HG02884 (cell line): ENCODE results near the gene SSR2.
"Not testable (repeated sequence)": the region's sequence is repeated elsewhere in the genome, so short reads cannot be mapped to it uniquely, and the experiment has no call there.

Source experiments
- ATAC-seq: cut with Tn5 transposase; IDR thresholded peaks from one replicate; pipeline ENCODE4 v1.9.1; 2021; ENCODE audit warnings: mild to moderate bottlenecking, moderate library complexity; ENCODE audit not compliant: unreplicated experiment

Gene SSR2

DNA sequence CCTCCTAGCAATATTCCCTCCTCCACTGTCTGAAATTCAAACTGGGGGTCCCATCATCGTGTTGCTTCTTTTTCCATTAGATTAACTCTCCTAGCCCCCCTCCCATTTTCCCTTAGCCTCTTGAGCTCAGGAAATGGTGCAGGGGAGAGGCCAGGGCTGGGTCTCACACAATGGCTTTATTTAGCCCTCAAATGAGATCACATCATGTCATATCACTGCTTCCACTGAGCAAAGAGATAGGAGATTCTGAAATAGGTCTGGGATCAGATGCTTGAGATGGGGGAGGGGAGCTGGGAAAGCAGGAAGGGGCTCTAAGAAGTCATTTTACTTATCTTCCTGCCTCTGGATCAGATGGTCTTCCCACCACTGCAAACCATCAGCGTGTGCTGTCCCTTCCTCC, 24.6 kb downstream of the SSR2 start:
- no peak for ATAC-seq

- no peak for ATAC-seq
Measured at GRCh38 chr1:155993595-155993994, 27.2 kb downstream of the SSR2 start.

- ATAC-seq: no peak
Measured at GRCh38 chr1:155990005-155990739, 30.6 kb downstream of the SSR2 start.

GRCh38 chr1:155989242-155990004, 31.3 kb downstream of the SSR2 start:
- no peak for ATAC-seq

- not testable (repeated sequence) for ATAC-seq
Measured at GRCh38 chr1:155984903-155985645, 35.7 kb downstream of the SSR2 start.

DNA sequence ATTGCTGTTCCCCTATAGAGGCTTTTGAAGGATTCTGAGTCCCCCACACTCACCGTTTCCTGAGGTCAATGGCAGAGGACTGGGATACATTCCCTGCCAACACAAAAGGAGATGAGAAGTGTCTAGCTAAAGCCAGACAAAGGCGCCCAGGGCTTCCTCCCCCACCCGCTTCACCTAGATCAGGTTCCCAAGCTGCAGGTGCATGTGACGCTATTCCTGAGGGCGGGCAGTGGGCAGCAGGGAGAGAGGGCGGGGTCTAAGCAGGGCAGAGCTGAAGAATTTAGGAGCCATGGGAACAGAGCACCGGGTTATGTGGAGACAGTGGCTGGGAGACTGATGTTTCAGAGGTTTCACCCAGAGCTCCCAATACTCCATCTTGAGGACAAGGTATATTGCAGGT, 36.4 kb downstream of the SSR2 start:
- ATAC-seq: no peak

DNA sequence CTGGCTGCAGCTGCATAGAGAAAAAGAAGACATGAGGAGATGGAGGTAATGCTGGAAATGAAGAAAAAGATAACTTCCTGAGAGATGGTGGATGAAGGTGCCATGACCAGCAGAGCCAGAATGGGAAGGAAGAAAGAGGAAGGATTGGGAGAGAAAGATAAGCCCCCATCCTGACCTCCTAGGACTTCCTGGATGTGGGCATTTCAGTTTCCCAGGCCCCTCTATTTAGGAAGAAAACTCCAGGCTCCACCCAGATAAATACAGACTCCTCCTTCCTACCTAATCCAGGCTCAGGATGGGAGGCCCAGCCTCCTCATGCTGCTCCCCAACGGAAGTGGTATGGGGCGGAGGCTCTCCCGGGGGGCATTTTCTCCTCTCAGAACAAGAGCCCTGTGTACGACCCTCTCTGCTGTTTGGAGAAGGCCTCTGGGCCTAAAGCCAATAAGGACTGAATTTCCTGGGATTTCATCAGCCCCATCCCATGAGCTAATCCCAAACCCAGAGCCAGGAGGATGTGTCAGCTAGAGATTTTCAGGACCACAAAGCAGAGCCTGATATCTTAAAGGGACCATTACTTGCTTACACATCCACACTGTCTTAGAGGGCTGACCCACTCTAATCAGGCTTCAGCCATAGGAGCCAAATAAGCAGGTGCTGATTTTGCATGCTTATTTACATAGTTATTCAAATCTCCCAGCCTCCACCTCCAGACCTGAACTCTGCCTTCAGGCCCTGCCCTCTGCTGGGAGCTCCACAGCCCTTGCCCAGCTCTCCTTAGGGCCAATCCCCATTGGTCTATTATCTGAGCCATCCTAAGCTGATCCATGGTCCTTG, 37.3 kb downstream of the SSR2 start:
- no peak for ATAC-seq

GRCh38 chr1:155982106-155982505, 38.6 kb downstream of the SSR2 start:
- ATAC-seq: no peak

DNA sequence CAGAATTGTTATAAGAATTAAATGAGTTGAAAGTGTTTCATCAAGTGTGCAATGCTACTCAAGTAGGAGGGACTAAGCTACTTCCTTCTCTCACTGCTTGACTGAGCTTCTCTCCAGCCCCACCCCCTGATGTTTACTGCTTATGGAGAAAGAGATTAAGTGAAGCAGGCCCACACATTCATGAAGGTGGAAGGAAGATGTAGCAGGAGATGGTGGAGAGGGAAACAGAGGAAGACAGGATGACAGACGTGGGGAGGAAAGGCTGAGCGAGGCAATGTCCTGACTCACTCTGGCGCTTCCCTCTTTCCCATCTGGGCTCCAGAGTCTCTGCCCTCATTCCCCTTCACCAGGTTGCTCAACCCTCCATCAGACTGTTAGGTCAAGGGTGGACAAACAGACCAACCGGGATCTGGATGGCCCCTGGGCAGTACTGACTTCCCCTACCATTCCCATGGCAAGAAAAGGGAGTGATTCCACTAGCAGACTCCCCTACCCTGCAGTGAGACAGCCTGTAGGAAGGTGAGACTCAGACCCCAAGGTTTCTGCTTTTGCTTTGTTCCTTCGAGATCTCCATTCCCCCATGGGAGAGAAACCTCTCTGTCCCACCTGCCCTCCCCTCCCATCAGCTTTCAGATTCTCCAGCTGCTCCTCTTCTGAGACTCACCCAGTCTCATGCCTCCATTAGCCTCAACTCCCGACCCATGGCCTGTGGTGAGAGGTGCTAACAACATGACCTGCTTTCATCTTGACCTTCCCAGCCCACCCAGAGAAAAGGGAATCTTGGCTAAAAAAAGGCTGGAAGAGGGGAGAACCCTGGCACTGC, 39.3 kb downstream of the SSR2 start:
- ATAC-seq: no peak

DNA sequence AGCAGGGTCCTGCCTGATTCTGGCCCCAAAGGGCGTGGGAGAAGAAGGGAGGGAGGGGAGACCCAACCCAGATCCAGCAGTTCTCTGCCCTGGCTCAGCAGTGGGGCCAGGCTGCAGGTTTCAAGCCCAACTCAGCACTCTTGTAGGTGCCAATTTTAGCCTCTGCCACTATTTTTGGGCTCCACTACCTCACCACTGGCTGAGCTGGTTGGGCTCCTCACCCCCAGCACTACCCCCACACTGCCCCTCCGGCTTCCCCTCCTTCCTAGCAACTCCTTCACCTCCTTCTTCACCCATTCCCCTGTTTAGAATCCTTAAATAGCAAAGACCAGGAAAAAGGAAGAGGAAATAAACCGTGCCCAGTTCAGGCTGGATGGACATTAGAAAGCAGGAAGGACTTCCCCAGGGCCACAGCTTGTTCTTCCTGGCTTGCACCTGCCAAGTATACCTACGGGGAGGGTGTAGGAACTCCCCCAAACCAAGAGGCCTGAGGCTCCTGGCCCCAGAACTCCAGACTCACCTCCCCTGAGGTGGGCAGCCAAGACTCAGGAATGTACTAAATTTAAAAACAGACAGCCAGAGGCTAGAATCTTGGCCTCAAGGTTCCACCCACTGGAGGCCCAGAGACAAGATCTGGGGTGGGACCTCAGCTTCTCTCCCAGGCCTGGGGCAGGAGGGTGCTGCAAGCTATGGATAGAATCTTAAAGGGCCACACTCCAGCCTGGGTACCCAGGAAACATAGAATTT, 41.0 kb downstream of the SSR2 start:
- no peak for ATAC-seq

GRCh38 chr1:155978973-155979429, 41.8 kb downstream of the SSR2 start:
- ATAC-seq: no peak

GRCh38 chr1:155978325-155978972, 42.3 kb downstream of the SSR2 start, which contains the start of gene ARHGEF2:
TSS of gene ARHGEF2 (minus strand) at chr1:155978547. CDS start at chr1:155978427, 120 bp downstream.
- no peak for ATAC-seq

- ATAC-seq: no peak
Measured at GRCh38 chr1:155977690-155978324, 42.9 kb downstream of the SSR2 start.

DNA sequence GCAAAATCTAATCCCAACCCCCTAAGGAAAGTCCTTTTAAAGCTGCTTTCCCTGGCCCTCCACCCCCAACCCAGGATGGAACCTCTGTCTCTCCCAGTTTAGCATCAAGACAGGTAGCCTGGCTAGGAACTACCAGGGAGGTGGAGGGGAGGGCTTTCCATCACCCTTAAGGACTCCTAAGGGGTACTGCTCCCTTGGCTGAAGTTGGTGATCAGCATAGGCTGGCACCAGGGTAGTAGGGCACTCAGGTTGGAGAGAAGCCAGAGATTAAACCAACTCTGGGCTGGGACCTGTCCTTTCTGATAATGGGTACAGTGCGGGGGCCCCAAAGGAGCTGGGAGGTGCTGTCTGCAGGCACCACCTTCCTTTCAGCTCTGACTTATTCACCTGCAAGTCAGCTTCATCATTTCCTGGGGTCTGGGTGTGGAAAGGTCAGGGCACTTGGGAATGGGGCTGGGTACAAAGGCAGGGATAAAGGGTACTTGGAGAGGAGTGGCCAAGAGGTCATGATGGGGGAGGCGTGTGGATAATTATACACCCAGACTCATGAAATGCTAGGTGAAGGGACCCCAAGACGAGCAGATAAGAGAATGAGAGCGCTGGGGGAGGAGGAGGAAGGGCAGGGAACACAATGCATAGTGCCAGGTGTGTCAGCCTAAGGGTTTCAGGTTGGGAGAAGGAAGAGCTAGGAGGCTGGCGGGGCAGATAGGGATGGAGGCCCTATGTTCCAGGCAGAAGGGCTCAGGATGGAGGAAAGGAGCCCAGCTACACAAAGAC, 43.6 kb downstream of the SSR2 start:
- no peak for ATAC-seq

- ATAC-seq: no peak
Measured at GRCh38 chr1:155976062-155976912, 44.5 kb downstream of the SSR2 start.

- no peak for ATAC-seq
Measured at GRCh38 chr1:155975375-155976061, 45.2 kb downstream of the SSR2 start.
